ENCODE results near the gene DGKZ.
"Not testable (repeated sequence)": the region's sequence is repeated elsewhere in the genome, so short reads cannot be mapped to it uniquely, and the experiment has no call there.

The DGKZ gene

GRCh38 chr11:46378296-46378695, 31.0 kb downstream of the DGKZ start:
- no peak overlapping the region for H3K4me3 ChIP-seq (ENCODE audit: low read depth in 1 of 2, low read length in 1 of 2)
- H3K4me1 ChIP-seq (ENCODE audit: control insufficient read depth in 1 of 2, insufficient read depth in 1 of 2, low read depth in 1 of 2, low read length in 1 of 2) = peaks cover 32 to 57% of the 10 kb centered on the region in 2 experiments
- no peak for TF ChIP-seq CTCF (IDR thresholded peaks at IDR 0.05)
- H3K36me3 ChIP-seq = peaks cover 64% of the 10 kb centered on the region
- peaks cover 27% of the 10 kb centered on the region for H3K27me3 ChIP-seq
- H3K27ac ChIP-seq = peak overlapping the region; percentile 76
- H3K9me3 ChIP-seq = peaks cover 6% of the 10 kb centered on the region

DNA sequence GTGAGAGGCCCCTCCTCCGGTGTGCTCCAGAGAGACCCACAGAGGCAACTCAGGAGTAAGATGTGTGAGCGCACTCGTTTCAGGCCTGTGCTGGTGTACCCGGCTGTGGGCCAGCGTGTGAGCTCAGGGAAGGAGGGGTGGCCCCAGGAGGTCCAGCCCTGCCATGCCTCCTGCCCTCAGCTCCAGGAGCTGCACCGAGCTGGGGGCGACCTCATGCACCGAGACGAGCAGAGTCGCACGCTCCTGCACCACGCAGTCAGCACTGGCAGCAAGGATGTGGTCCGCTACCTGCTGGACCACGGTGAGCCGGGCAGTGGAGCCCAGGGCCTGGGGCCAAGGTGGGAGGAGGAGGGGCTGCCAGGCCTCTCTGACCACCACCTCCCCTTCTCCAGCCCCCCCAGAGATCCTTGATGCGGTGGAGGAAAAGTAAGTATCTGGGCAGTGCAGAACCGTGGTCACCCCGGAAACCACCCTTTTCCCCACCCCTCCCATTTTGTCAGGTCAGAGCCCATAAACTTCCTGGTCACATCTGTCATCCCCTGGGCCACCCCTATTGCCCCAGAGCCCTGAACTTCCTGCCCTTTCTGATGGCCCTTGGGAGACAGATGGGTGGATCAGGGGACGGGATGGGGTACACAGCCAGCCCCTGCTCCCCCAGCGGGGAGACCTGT, 31.7 kb downstream of the DGKZ start:
- no peak for TF ChIP-seq CTCF (IDR thresholded peaks at IDR 0.05)
- H3K4me3 ChIP-seq (ENCODE audit: low read depth in 1 of 2, low read length in 1 of 2) = peak overlapping the region in 1 of 2 experiments; percentile 11
- peaks cover 57% of the 10 kb centered on the region for H3K36me3 ChIP-seq
- peak overlapping the region; percentile 76 for H3K27ac ChIP-seq
- H3K27me3 ChIP-seq = peaks cover 34% of the 10 kb centered on the region
- H3K9me3 ChIP-seq = peaks cover 6% of the 10 kb centered on the region
- peaks cover 32 to 57% of the 10 kb centered on the region in 2 experiments for H3K4me1 ChIP-seq (ENCODE audit: control insufficient read depth in 1 of 2, insufficient read depth in 1 of 2, low read depth in 1 of 2, low read length in 1 of 2)

GRCh38 chr11:46379482-46380293, 32.4 kb downstream of the DGKZ start:
- Histone ChIP-seq H3K27me3 (peaks cover 41% of the 10 kb centered on the region), H3K27ac (peak overlapping the region; percentile 76), H3K4me1 (ENCODE audit: control insufficient read depth in 1 of 2, insufficient read depth in 1 of 2, low read depth in 1 of 2, low read length in 1 of 2) (peaks cover 32 to 57% of the 10 kb centered on the region in 2 experiments), H3K4me3 (ENCODE audit: low read depth in 1 of 2, low read length in 1 of 2) (peak overlapping the region; percentile 87 to 88), H3K36me3 (peaks cover 50% of the 10 kb centered on the region)
- H3K9me3 ChIP-seq = not testable (repeated sequence)

DNA sequence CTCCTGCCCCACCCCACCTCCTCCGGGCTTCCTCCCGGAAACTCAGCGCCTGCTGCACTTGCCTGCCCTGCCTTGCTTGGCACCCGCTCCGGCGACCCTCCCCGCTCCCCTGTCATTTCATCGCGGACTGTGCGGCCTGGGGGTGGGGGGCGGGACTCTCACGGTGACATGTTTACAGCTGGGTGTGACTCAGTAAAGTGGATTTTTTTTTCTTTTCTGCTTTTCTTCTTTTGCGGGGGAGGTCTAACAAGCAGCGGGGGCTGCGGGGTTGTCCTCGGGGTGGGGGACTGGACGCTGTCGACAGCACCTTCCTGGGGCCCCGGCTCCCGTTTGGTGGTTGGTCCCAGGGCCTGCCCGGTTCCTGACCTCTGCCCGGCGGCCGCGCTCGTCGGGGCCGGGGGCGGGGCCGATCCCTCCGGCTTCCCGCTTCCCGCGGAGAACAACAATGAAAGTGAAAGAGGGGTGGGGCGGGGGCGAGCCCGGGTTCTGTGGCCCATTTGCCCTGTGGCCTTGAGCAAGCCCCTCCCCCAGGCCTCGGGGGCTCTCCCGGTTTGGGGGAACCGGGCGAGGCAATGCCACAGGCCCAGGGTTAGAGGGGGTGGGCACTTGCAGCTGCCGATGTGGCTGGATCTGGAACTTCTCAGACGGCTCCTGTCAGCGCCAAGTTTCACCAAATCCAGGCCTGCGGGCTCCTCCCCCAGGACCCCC, 33.2 kb downstream of the DGKZ start:
- Histone ChIP-seq H3K4me3 (ENCODE audit: low read depth in 1 of 2, low read length in 1 of 2) (peak overlapping the region; percentile 87 to 88), H3K27me3 (peaks cover 49% of the 10 kb centered on the region), H3K36me3 (peaks cover 42% of the 10 kb centered on the region), H3K27ac (peak overlapping the region; percentile 76), H3K4me1 (ENCODE audit: control insufficient read depth in 1 of 2, insufficient read depth in 1 of 2, low read depth in 1 of 2, low read length in 1 of 2) (peaks cover 32 to 57% of the 10 kb centered on the region in 2 experiments), H3K9me3 (peaks cover 6% of the 10 kb centered on the region)
- TF ChIP-seq CTCF (IDR thresholded peaks at IDR 0.05) = no peak

GRCh38 chr11:46381048-46381818, 34.0 kb downstream of the DGKZ start, which contains the start of gene MDK:
Gene MDK, plus strand, starts transcription at chr11:46381669. Its CDS starts 389 bp downstream, at chr11:46382058.
- peaks cover 4% of the 10 kb centered on the region for H3K9me3 ChIP-seq
- no peak for TF ChIP-seq CTCF (IDR thresholded peaks at IDR 0.05)
- H3K36me3 ChIP-seq = peaks cover 34% of the 10 kb centered on the region
- H3K4me1 ChIP-seq (ENCODE audit: control insufficient read depth in 1 of 2, insufficient read depth in 1 of 2, low read depth in 1 of 2, low read length in 1 of 2) = peaks cover 32 to 57% of the 10 kb centered on the region in 2 experiments
- H3K4me3 ChIP-seq (ENCODE audit: low read depth in 1 of 2, low read length in 1 of 2) = peak within 1 kb of the TSS; percentile 87 to 88
- H3K27me3 ChIP-seq = peaks cover 57% of the 10 kb centered on the region
- peak within 1 kb of the TSS; percentile 76 for H3K27ac ChIP-seq
